Measurements from ENCODE around the gene COL4A1.

The COL4A1 gene

GRCh38 chr13:110173247-110173818, 133.6 kb downstream of the COL4A1 start:
- no peak for DNase-seq (ENCODE audit: extremely low read depth in 1 of 2, low read depth in 1 of 2)

GRCh38 chr13:110170882-110171281, 136.1 kb downstream of the COL4A1 start:
- DNase-seq (ENCODE audit: extremely low read depth in 1 of 2, low read depth in 1 of 2) = no peak

DNA sequence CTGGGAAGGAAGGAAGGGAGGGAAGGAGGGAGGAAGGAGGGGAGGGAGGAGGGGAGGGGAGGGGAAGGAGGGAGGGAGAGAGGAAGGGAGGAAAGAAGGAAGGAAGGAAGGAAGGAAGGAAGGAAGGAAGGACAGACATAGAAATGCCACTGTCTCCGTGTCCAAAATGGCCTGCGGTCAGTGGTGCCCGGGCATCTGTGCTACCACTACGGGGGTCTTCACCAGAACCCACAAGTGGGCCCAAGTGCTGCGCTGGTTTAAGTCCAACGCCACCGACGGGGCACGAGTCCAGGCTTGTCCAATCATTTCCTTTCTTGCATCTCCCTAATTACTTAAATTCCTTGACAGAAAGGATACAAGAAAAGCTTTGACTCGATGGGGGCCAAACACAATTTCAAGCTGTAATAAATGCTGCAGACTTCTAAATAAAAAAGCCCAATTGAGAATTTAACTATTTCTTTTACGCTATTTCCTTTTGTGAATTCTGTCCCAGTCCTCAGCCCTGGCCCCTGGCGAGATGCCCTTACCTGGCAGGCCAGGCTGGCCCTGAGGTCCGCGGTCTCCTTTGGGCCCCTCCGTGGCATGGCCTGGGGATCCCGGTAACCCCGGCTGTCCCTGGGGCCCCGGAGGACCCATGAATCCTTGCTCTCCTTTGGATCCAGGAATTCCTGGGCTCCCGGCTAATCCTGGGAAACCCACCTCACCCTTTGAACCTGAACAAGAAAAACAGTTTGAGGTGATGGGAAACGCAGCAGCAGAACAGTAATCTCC, 136.8 kb downstream of the COL4A1 start:
- DNase-seq (ENCODE audit: extremely low read depth in 1 of 2, low read depth in 1 of 2) = no peak

DNA sequence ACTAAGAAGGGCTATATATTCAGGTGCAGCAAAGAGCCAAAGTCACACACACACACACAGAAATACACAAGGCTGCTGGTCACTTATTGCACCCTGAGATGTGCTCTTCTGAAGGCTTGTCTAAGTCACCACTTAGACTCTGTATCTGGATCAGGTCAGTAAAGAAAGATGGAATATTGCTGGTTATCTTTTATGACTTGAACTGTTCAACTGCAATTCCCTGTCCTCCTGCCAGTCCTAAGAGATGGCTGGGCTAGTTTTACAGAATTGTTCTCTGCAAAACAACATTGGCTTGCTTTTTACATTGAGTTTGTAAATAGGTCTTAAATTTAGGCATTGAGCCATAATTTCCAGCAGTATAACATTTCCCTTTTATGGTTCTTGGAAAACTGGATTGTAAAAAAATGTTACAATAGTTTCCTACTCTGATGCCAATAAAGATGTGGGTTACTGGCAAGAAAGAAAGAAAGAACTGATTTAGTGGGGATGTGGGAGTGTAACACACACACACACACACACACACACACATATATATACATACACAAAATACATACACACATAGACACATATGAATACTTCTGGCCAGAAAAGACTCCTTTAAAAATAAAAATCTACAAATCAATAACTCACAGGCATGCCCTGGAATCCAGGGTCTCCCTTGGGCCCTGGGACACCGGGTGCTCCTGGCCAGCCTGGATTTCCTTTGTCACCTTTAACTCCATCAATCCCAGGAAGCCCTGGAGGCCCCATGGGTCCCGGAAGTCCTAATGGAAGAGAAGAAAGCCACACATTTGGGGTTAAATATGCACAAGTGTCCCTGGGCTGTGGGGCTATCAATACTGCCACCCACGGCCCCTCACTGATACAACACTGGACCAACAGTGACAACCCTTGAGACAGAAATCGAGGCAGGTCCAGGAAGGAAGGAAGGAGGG, 137.7 kb downstream of the COL4A1 start:
- DNase-seq (ENCODE audit: extremely low read depth in 1 of 2, low read depth in 1 of 2) = no peak

- no peak for DNase-seq (ENCODE audit: extremely low read depth in 1 of 2, low read depth in 1 of 2)
These were observed 140.4 kb downstream of the COL4A1 start for GRCh38 chr13:110166598-110166997.

DNA sequence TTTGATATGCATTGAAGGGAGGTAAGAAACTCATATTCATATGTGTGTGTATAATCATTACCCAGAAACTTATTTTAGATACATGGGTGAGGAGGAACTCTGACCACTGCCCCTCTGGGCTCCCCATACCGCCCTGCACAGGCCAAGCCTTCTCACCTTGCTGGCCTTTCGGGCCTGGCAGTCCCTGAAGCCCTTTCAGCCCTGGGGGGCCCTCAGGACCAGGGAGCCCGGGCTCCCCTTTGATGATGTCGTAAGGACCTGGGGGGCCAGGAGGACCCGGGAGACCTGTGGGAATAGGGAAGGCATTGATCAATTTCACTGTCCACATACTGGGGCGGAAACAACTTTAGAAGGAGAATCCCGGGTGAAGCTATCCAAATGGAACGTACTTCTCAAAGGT, 142.3 kb downstream of the COL4A1 start:
- DNase-seq (ENCODE audit: extremely low read depth in 1 of 2, low read depth in 1 of 2) = no peak

- no peak for DNase-seq (ENCODE audit: extremely low read depth in 1 of 2, low read depth in 1 of 2)
These were observed 143.9 kb downstream of the COL4A1 start for GRCh38 chr13:110162866-110163658.

GRCh38 chr13:110162053-110162452, 144.9 kb downstream of the COL4A1 start:
- DNase-seq (ENCODE audit: extremely low read depth in 1 of 2, low read depth in 1 of 2) = no peak

DNA sequence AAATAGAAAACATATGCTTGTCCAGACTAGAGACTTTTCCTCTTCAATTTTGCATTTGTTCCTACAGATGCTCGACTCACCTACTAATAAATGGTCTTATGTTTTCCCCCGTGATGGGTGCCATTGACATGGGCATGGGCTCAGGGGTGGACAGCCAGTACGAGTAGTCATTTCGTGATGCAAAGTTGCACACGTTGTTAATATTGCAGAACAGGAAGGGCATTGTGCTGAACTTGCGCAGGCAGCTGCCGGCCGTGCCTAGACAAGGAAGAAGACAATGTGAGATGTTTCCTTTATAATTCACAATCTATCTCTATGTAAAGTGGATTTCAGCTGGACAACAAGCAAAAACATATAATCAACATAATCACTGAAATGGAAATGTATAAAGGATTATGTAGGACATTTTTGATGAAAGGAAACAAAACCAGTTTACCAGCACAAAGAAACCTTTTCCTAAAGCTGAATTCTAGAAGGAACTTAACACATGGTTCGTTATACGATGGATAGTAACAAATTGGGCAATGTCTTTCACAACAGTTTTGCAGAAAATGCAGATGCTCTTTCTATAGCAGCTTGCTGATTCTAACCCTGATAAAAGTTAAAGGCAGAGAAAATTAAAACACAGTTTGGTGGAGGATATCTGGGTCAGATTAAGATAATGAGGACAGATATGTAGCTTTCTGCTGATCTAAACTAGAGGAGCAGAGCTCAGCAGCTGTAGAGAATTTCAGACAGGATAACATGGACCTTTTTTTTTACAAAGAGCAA, 145.7 kb downstream of the COL4A1 start:
- no peak for DNase-seq (ENCODE audit: extremely low read depth in 1 of 2, low read depth in 1 of 2)

DNA sequence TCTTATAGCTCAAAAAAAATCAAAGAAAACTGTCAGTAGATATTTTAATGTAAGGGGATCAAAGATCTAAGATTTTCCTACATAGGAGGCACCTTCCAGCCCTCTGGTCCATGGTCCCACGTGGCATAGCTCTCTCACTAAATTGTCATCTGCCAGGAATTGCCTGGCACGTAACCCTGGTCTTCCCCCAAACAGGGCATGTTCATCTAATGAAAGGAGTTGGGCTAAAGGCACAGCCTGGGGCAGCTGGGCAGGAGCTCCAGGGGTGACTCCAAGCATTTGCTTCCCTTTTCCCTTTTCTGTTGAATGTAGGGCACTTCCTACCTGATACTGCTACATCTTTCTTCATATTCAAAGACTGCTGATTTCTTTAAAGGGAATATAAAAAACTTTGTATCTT, 148.7 kb downstream of the COL4A1 start:
- no peak for DNase-seq (ENCODE audit: extremely low read depth in 1 of 2, low read depth in 1 of 2)

GRCh38 chr13:110157718-110158117, 149.2 kb downstream of the COL4A1 start:
- no peak for DNase-seq (ENCODE audit: extremely low read depth in 1 of 2, low read depth in 1 of 2)

- no peak for DNase-seq (ENCODE audit: extremely low read depth in 1 of 2, low read depth in 1 of 2)
These were observed 150.5 kb downstream of the COL4A1 start for GRCh38 chr13:110156301-110157049.

- DNase-seq (ENCODE audit: extremely low read depth in 1 of 2, low read depth in 1 of 2) = no peak
These were observed 151.9 kb downstream of the COL4A1 start for GRCh38 chr13:110155072-110155471.

DNA sequence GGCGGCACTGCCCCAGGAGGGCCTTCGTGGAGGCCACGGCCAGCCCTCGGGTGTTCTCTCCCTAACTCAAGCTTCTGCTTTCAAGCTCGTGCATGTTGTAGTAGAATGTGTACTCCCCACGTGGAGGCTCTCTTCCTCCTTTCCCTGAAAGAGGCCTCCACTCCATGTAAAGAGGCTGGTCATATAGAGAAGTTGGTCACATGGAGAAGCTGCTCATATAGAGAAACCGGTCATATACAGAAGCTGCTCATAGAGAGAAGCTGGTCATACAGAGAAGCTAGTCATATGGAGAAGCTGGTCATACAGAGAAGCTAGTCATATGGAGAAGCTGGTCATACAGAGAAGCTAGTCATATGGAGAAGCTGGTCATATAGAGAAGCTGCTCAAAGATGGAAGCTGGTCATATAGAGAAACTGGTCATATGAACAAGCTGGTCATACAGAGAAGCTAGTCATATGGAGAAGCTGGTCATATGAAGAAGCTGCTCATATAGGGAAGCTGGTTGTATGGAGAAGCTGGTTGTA, 152.5 kb downstream of the COL4A1 start:
- no peak for DNase-seq (ENCODE audit: extremely low read depth in 1 of 2, low read depth in 1 of 2)

- no peak for DNase-seq (ENCODE audit: extremely low read depth in 1 of 2, low read depth in 1 of 2)
These were observed 154.6 kb downstream of the COL4A1 start for GRCh38 chr13:110152351-110152750.

DNA sequence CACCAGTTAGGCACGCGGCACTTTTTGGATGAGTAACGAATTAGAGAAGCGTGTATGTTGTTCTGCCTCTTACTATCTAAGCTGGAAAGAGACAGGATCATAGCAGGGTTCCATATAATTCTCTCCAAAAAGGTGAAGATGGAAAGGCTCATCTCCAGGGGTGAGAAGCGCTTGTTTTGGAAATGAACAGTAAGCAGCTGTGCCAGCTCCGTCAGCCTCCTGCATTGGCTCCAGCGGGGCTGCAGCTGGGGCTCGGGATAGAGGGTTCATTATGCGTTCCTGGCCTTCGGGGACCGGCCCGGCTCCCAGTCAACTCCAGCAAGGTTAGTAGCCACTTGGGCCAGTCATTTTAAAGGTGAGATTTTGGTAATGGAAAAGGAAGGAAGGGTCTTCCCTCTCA, 155.5 kb downstream of the COL4A1 start:
- DNase-seq (ENCODE audit: extremely low read depth in 1 of 2, low read depth in 1 of 2) = no peak

DNA sequence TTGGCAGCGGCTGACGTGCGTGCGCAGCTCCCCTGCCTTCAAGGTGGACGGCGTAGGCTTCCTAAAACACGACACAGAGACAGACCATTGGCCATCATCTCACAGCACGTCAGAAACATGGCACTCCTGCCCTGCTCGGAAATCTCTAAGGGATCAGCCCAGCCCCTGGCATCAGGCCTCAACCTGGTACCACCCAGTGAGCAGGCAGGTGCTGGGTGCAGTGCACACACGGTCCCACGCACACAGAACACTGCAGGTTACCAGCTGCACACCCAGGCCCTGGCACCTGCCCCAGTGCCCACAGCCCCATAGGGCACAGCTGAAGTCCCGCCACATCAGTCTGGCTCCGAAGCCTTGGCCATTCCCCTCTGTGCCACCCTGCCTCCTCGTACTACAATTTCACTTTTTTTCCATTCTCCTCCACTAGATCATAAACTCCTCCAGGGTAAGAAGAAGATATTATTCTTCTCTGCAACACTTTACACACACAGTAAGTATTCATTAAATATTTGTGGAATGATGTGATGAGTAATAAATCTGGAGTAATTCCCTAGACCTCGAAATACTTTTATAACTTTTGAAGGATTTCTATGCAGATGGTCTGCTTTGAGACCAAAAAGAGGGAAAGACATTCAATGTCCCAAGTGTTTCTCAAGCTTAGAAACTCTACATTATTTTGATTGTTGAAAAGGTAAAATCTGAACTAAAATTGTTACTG, 156.4 kb downstream of the COL4A1 start:
- DNase-seq (ENCODE audit: extremely low read depth in 1 of 2, low read depth in 1 of 2) = no peak

DNA sequence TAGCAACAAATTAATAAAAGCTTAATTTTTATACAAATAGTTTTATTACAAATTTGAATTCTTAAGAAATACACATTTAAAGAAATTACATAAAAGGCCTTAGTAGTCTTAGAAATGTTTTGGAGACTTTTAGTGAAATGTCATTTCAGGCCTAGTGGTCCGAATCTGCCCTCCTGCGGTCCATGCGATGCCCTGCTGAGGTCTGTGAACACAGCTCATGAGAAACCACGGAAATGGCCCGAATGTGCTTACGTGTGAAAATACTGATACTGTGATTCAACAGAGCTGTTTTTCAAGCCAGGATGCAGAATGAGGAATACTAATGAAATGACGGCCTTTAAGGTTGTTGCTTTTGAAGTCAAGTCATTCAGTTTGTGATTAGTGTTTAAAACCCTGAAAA, 157.9 kb downstream of the COL4A1 start:
- no peak for DNase-seq (ENCODE audit: extremely low read depth in 1 of 2, low read depth in 1 of 2)

- no peak for DNase-seq (ENCODE audit: extremely low read depth in 1 of 2, low read depth in 1 of 2)
These were observed 166.9 kb downstream of the COL4A1 start for GRCh38 chr13:110140099-110140498.

Data from stimulated activated CD8-positive, alpha-beta memory T cell treated with anti-CD3 and anti-CD28 coated beads, Interleukin-7, amount 100 ng/mL, for 48 hours (primary cell).